NOMO-1 treated with dmso at 0.1 percent for 144 hours (cell line): ENCODE data around the gene XPR1.
"Not testable (repeated sequence)": the region's sequence is repeated elsewhere in the genome, so short reads cannot be mapped to it uniquely, and the experiment has no call there.

Source experiments
- DNase-seq: peaks from one replicate; lab custom pipeline; 2025; ENCODE audit not compliant: unreplicated experiment; lab: John Stamatoyannopoulos, UW

XPR1 gene

GRCh38 chr1:180778782-180779398, 147.1 kb downstream of the XPR1 start:
- DNase-seq: no peak

- no peak for DNase-seq
Measured at GRCh38 chr1:180779584-180779983, 147.8 kb downstream of the XPR1 start.

GRCh38 chr1:180781718-180782117, 149.9 kb downstream of the XPR1 start:
- DNase-seq: no peak

GRCh38 chr1:180785291-180785690, 153.5 kb downstream of the XPR1 start:
- no peak for DNase-seq

GRCh38 chr1:180785887-180786286, 154.1 kb downstream of the XPR1 start:
- no peak for DNase-seq

GRCh38 chr1:180786624-180787023, 154.8 kb downstream of the XPR1 start:
- no peak for DNase-seq

GRCh38 chr1:180787628-180788307, 155.9 kb downstream of the XPR1 start:
- DNase-seq: no peak

- no peak for DNase-seq
Measured at GRCh38 chr1:180789460-180789859, 157.6 kb downstream of the XPR1 start.

- not testable (repeated sequence) for DNase-seq
Measured at GRCh38 chr1:180791152-180791551, 159.3 kb downstream of the XPR1 start.

- no peak for DNase-seq
Measured at GRCh38 chr1:180791806-180792205, 160.0 kb downstream of the XPR1 start.

GRCh38 chr1:180793451-180793850, 161.6 kb downstream of the XPR1 start:
- DNase-seq: no peak

GRCh38 chr1:180796897-180797640, 165.2 kb downstream of the XPR1 start:
- no peak for DNase-seq

- no peak for DNase-seq
Measured at GRCh38 chr1:180800945-180801344, 169.1 kb downstream of the XPR1 start.

GRCh38 chr1:180802813-180803212, 171.0 kb downstream of the XPR1 start:
- DNase-seq: no peak

GRCh38 chr1:180805316-180805715, 173.5 kb downstream of the XPR1 start:
- DNase-seq: no peak

GRCh38 chr1:180811298-180811697, 179.5 kb downstream of the XPR1 start:
- no peak for DNase-seq

GRCh38 chr1:180811886-180812285, 180.1 kb downstream of the XPR1 start:
- DNase-seq: no peak

- DNase-seq: no peak
Measured at GRCh38 chr1:180814258-180814657, 182.4 kb downstream of the XPR1 start.

- DNase-seq: no peak
Measured at GRCh38 chr1:180815188-180815587, 183.4 kb downstream of the XPR1 start.

- DNase-seq: no peak
Measured at GRCh38 chr1:180816132-180816531, 184.3 kb downstream of the XPR1 start.

GRCh38 chr1:180821970-180822369, 190.1 kb downstream of the XPR1 start:
- no peak for DNase-seq

- not testable (repeated sequence) for DNase-seq
Measured at GRCh38 chr1:180831507-180831906, 199.7 kb downstream of the XPR1 start.
